Measurements from ENCODE around the gene DCXR.

The DCXR gene

DNA sequence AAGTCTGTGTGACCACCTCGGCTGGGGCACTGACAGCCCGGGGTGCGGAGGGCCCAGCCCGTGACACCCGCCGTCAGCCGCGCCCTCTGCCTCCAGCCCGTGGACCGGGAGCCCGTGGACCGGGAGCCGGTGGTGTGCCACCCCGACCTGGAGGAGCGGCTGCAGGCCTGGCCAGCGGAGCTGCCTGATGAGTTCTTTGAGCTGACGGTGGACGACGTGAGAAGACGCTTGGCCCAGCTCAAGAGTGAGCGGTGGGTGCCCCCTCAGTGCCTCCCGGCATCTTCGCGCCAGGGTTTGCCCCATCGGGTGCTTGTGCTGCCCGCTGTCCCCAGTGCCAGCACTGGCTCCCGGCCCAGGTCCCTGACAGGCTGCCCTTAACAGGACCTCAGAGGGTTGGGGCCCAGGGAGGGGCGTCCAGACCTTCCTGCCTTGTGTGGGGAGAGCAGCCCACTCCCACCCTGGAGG, 28.5 kb downstream of the DCXR start:
- H3K4me1 ChIP-seq (ENCODE audit: control insufficient read depth, insufficient read depth, low read length), result peaks cover 12% of the 10 kb centered on the region
- WGBS, 2 experiments, result 95 to 96% methylated on average over 28 of the region's 28 CpGs

DNA sequence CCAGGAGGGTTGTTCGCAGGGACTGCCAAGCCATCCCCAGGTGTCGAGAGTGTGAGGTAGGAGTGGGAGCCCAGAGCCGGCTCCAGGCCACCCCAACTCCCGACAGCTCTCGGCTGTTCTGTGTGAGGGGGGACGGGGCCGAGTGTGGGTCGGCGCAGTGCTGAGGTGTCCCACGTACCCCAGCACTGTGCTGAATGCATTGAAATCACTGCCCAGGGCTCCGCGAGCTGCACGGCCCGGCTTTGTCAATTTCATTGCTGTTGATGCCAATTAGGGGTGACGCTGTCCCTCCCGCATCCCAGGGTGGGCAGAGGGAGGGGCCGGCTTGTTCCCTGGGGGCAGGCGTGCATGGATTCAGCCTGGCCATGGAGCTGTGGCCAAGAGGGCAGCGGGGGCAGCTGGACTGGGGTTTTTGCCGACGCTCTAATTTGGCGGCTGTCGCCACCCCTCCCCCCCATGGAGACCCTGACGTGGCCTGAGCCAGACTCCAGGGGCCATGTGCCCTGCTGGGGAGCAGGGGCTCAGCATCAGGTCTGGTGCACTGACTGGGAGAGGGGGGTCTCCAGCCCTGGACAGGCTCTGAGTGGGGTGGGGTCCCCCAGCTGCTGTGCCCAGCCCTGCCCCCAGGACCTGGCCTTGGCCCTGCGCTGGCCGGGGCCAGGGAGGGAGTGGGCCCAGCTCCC, 29.1 kb downstream of the DCXR start:
- Histone ChIP-seq H3K27me3 (ENCODE audit: control insufficient read depth, insufficient read depth, low read length, poor library complexity, severe bottlenecking) (no peaks in the 10 kb centered on the region), H3K36me3 (ENCODE audit: control insufficient read depth, insufficient read depth, low read length) (no peaks in the 10 kb centered on the region), H3K9me3 (ENCODE audit: control insufficient read depth, low read length) (no peaks in the 10 kb centered on the region), H3K4me3 (ENCODE audit: insufficient read depth, low read depth, low read length) (no peak overlapping the region), H3K27ac (ENCODE audit: insufficient read depth, low read depth, low read length, poor library complexity, severe bottlenecking) (no peak overlapping the region), H3K4me1 (ENCODE audit: control insufficient read depth, insufficient read depth, low read length) (peaks cover 16% of the 10 kb centered on the region)
- WGBS, 2 experiments, result 92 to 93% methylated on average over 26 of the region's 26 CpGs

More for the DNA sequence above, 28.5 kb downstream of the DCXR start:
- H3K9me3 ChIP-seq (ENCODE audit: control insufficient read depth, low read length), result no peaks in the 10 kb centered on the region
- no peaks in the 10 kb centered on the region for H3K27me3 ChIP-seq (ENCODE audit: control insufficient read depth, insufficient read depth, low read length, poor library complexity, severe bottlenecking)
- H3K36me3 ChIP-seq (ENCODE audit: control insufficient read depth, insufficient read depth, low read length), result no peaks in the 10 kb centered on the region
- no peak overlapping the region for H3K4me3 ChIP-seq (ENCODE audit: insufficient read depth, low read depth, low read length)
- H3K27ac ChIP-seq (ENCODE audit: insufficient read depth, low read depth, low read length, poor library complexity, severe bottlenecking), result no peak overlapping the region

DNA sequence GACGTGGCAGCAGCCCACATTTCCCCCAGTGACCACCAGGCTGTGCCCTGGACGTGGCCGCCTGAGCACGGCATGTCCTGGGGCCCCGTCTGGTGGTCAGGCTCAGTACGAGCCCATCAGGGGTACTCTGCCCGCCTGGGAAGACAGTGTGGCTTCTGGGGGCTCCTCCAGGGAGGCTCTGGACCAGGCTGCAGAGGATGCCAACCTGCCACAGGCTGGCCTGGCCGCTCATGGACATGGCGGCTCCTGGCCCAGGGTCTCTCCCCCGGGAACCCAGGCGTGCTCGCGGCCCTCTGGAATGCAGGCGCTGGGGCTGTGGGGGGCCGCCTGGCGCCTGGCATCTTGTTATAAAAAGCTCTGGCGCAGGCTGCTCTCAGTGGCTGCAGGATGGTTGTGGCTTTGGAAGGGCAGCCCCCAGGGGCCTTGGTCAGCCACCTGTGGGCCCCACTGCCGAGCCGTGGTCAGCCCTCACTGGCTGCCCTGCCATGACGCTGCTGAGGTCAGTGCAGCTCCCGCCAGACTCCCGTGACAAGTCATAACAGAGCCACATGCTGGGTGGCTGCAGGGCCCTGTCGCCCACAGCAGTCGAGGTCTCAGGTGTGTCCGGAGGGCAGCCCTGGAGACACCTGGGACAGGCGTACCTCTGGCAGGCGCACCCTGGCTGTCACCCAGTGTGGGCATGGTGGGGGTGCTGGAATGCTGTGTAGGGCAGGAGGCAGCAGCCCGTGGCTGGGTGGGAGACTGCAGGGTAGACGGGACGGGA, 29.8 kb downstream of the DCXR start:
- H3K9me3 ChIP-seq (ENCODE audit: control insufficient read depth, low read length), result no peaks in the 10 kb centered on the region
- peaks cover 13% of the 10 kb centered on the region for H3K4me1 ChIP-seq (ENCODE audit: control insufficient read depth, insufficient read depth, low read length)
- H3K36me3 ChIP-seq (ENCODE audit: control insufficient read depth, insufficient read depth, low read length), result no peaks in the 10 kb centered on the region
- H3K4me3 ChIP-seq (ENCODE audit: insufficient read depth, low read depth, low read length), result no peak overlapping the region
- WGBS, 2 experiments, result 94% methylated on average over 30 of the region's 30 CpGs
- H3K27ac ChIP-seq (ENCODE audit: insufficient read depth, low read depth, low read length, poor library complexity, severe bottlenecking), result no peak overlapping the region
- no peaks in the 10 kb centered on the region for H3K27me3 ChIP-seq (ENCODE audit: control insufficient read depth, insufficient read depth, low read length, poor library complexity, severe bottlenecking)

DNA sequence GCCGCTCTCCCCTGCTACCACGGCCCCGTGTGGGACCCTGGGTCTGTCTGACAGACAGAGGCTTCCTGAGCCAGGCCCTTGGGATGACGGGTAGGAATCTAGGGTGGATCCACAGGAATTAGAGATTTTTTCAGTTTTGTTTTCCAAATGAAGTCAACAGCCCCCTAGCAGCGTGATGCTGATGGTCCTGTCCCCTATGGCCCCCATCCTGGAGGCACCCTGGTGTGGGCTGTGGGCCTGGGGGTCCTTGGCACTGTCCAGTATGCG, 30.3 kb downstream of the DCXR start:
- 94 to 96% methylated on average over 6 of the region's 6 CpGs for WGBS, 2 experiments
- Histone ChIP-seq H3K4me3 (ENCODE audit: insufficient read depth, low read depth, low read length) (no peak overlapping the region), H3K36me3 (ENCODE audit: control insufficient read depth, insufficient read depth, low read length) (no peaks in the 10 kb centered on the region), H3K27me3 (ENCODE audit: control insufficient read depth, insufficient read depth, low read length, poor library complexity, severe bottlenecking) (no peaks in the 10 kb centered on the region), H3K27ac (ENCODE audit: insufficient read depth, low read depth, low read length, poor library complexity, severe bottlenecking) (no peak overlapping the region), H3K9me3 (ENCODE audit: control insufficient read depth, low read length) (no peaks in the 10 kb centered on the region), H3K4me1 (ENCODE audit: control insufficient read depth, insufficient read depth, low read length) (peaks cover 13% of the 10 kb centered on the region)

DNA sequence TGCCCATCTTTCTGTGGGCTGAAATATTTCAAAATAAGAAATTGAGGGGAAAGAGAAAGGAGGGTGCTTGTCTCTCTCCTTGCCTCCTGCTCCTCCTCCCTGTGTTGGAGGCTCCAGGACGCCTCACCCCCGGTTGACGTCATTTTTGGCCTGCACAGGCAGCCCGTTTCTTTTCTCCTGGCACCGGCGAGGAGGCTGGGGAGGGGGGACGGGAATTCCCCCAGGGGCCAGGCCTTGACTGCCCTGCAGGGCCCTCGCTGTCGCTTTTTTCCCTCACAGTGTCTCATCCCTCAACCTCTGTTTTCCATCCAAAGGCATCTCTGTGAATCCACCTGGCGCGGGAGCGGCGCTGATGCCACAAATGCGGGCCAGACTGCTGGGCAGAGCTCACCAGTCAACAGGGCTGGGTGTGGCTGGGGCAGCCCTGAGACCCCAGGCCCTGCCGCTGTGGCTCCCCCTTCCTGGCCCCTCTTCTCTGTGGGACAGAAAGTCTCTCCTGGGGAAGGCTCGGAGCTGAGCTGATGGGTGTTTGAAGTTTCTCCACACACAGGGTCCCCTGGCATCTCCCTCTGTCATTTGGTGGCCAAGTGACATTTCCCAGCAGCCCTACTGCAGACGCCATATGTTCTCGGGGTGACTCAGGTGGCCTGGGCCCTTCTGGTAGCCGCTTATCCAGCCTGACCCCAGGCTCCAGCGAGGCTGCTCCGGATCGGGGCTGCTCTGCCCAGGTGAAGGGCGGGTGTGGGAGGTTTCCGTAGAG, 30.8 kb downstream of the DCXR start:
- 90% methylated on average over 24 of the region's 24 CpGs for WGBS, 2 experiments
- no peaks in the 10 kb centered on the region for H3K36me3 ChIP-seq (ENCODE audit: control insufficient read depth, insufficient read depth, low read length)
- no peaks in the 10 kb centered on the region for H3K27me3 ChIP-seq (ENCODE audit: control insufficient read depth, insufficient read depth, low read length, poor library complexity, severe bottlenecking)
- H3K27ac ChIP-seq (ENCODE audit: insufficient read depth, low read depth, low read length, poor library complexity, severe bottlenecking), result no peak overlapping the region
- no peaks in the 10 kb centered on the region for H3K9me3 ChIP-seq (ENCODE audit: control insufficient read depth, low read length)
- peaks cover 15% of the 10 kb centered on the region for H3K4me1 ChIP-seq (ENCODE audit: control insufficient read depth, insufficient read depth, low read length)
- no peak overlapping the region for H3K4me3 ChIP-seq (ENCODE audit: insufficient read depth, low read depth, low read length)

DNA sequence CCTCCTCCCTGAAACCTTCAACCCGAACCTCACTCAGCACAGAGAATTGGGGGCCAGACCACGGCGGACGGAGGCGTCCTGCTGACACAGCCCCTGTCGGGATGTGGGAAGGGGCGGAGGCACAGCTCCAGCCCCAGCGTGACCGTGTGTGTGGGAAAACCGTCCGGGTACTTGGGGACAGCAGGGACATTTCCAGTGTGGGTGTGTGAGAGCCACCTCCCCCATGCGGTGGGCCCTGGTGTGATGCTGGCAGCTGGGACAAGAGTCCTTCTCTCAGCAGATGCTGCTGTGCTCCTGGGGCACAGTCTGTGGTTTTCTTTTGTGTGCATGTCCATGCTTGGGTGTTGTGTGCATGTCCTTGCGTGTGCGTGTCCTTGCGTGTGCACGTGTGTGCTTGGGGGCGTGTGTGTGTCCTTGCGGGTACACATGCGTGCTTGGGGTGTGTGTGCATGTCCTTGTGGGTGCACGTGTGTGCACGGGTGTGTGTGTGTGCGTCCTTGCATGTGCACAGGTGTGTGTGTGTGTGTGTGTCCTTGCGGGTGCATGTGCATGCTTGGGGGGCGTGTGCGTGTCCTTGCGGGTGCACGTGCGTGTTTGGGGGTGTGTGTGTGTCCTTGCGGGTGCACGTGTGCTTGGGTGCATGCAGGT, 31.7 kb downstream of the DCXR start:
- WGBS, 2 experiments, result 95% methylated on average over 30 of the region's 30 CpGs
- Histone ChIP-seq H3K4me3 (ENCODE audit: insufficient read depth, low read depth, low read length) (no peak overlapping the region), H3K9me3 (ENCODE audit: control insufficient read depth, low read length) (no peaks in the 10 kb centered on the region), H3K4me1 (ENCODE audit: control insufficient read depth, insufficient read depth, low read length) (peaks cover 23% of the 10 kb centered on the region), H3K27ac (ENCODE audit: insufficient read depth, low read depth, low read length, poor library complexity, severe bottlenecking) (no peak overlapping the region), H3K27me3 (ENCODE audit: control insufficient read depth, insufficient read depth, low read length, poor library complexity, severe bottlenecking) (no peaks in the 10 kb centered on the region), H3K36me3 (ENCODE audit: control insufficient read depth, insufficient read depth, low read length) (no peaks in the 10 kb centered on the region)

DNA sequence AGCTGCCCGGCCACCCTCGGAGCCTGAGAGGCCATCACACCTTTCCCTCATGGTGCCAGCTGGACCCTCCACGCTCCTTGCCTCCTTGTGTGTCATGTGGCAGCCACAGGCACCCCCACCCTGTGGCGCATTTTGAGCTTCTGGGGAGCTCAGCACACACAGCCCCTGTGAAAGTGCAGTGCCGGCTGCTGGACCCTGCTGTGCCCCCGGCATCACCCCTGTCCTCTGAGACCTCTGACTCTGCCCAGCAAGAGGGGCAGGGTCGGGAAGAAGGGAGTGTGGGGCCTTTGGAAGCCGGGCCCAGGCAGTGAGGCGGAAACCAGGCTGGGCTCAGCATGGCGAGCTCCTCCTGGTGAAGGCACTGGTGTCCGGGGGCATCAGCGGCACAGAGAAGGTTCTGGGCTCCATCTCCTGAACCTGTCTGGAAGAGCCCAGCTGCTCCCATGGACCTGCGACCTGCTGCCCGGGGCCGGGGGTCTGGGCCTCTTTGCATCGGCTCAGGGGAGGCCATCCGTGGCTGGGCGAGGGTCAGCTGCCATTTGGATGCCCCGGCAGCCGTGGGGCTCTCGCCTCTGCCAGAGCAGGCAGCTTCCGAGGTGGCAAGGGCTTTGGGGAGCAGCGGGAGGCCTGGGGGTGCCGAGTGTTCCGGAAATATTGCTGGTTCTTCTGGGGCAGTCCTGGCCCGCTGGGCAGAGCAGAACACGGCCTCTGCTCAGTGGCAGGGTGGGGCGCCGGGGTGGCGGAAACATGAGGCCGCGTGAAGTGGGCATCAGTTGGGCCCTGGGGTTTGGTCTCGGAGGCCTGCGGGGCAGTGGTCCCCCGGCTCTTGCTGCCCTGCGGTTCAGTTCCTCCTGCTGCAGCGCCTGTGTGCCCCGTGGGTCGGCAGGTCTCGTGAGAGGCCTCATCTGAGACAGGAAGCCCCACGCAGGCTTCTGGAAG, 32.7 kb downstream of the DCXR start:
- Histone ChIP-seq H3K27me3 (ENCODE audit: control insufficient read depth, insufficient read depth, low read length, poor library complexity, severe bottlenecking) (no peaks in the 10 kb centered on the region), H3K9me3 (ENCODE audit: control insufficient read depth, low read length) (no peaks in the 10 kb centered on the region), H3K27ac (ENCODE audit: insufficient read depth, low read depth, low read length, poor library complexity, severe bottlenecking) (peak overlapping the region; percentile 8), H3K36me3 (ENCODE audit: control insufficient read depth, insufficient read depth, low read length) (no peaks in the 10 kb centered on the region), H3K4me1 (ENCODE audit: control insufficient read depth, insufficient read depth, low read length) (peaks cover 32% of the 10 kb centered on the region), H3K4me3 (ENCODE audit: insufficient read depth, low read depth, low read length) (no peak overlapping the region)
- 96% methylated on average over 41 of the region's 41 CpGs for WGBS, 2 experiments

DNA sequence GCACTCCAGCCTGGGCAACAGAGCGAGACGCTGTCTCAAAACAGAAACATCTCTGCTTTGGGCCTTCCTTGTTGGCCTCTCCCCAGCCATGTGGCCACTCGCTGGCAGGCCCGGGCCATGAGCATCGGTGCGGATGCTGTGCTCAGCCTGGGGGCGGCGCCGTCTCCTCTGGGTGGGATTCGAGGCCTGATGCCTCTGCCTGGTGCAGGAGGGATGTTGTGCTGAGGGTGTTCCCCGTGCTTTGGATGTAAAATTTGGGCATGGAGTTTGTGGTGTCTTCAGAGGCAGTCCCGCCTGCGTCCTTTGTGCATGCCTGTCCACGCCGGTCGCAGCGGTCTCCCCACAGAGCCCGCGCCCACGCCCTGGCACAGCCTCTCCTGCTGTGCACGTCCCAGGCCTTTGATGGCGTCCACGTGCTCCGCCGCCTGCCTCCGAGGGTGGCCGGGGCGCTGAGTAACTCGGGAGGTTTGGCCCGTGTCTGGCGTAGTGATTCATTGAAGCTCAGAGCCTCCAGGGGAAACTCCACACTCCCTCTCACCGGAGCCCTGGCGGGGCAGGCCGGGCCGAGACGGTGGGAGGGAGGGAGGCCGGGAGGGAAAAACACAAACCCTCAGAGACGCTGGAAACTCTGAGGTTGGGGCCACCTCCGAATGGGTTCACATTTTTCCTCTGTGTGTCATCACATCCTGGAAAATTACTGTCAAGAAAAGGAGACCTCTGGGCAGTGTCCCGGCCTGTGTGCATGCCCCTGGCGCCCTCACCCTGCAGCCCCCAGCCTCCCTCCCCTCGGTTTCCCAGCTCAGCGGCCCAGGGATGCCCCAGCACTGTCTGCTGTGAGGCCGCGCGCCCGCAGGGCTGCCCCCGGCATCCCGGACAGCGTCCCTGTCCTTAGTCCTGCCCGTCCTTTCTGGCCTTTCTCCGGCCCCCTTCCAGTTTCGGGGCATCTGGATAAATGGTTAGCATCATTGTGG, 33.8 kb downstream of the DCXR start:
- Histone ChIP-seq H3K4me3 (ENCODE audit: insufficient read depth, low read depth, low read length) (no peak overlapping the region), H3K9me3 (ENCODE audit: control insufficient read depth, low read length) (no peaks in the 10 kb centered on the region), H3K4me1 (ENCODE audit: control insufficient read depth, insufficient read depth, low read length) (peaks cover 32% of the 10 kb centered on the region), H3K27me3 (ENCODE audit: control insufficient read depth, insufficient read depth, low read length, poor library complexity, severe bottlenecking) (no peaks in the 10 kb centered on the region), H3K36me3 (ENCODE audit: control insufficient read depth, insufficient read depth, low read length) (no peaks in the 10 kb centered on the region), H3K27ac (ENCODE audit: insufficient read depth, low read depth, low read length, poor library complexity, severe bottlenecking) (no peak overlapping the region)
- WGBS, 2 experiments, result 79 to 84% methylated on average over 53 of the region's 53 CpGs

All from ectodermal cell (in vitro differentiated cells).